GM12878 (cell line): ENCODE data around the gene TMEM30A. TPM values are rescaled to one million over a fixed set of nuclear protein-coding genes. Genes with fewer than 3 reads are reported as not detected.

Source experiments
- ATAC-seq: fragments of 200-7000 bp; cut with Tn5 transposase; 3 replicates; pipeline ENCODE4 v1.9.1; 2020; ENCODE audit warnings: mild to moderate bottlenecking, moderate library complexity
- BruUV-seq: library from RNA; stranded (reverse); fragments of 400-500 nt; replicated peaks from 2 replicates; lab custom pipeline; 2021; lab: Mats Ljungman, UMichigan
- CTCF ChIA-PET: fragments of 300-600 bp; sonication (Branson Sonifier 250); formaldehyde crosslinking; extraction: SDS; loops from one replicate; lab custom pipeline; 2021; ENCODE audit warnings: inconsistent platforms; lab: Yijun Ruan, JAX
- POLR2A ChIA-PET: fragments of 350-600 bp; formaldehyde crosslinking; extraction: SDS; loops from one replicate; lab custom pipeline; 2021; ENCODE audit warnings: inconsistent platforms; lab: Charles Lee
- RAD21 ChIA-PET: fragments of 300-600 bp; sonication (Branson Sonifier 250); formaldehyde crosslinking; loops from one replicate; lab custom pipeline; 2023; ENCODE audit warnings: antibody characterized with exemption; ENCODE audit not compliant: unreplicated experiment; lab: Charles Lee
- SMC1A ChIA-PET: fragments of 300-600 bp; sonication (Branson Sonifier 250); formaldehyde crosslinking; loops from one replicate; lab custom pipeline; 2023; ENCODE audit not compliant: unreplicated experiment, uncharacterized antibody; lab: Charles Lee
- DNase-seq: peaks from one replicate; pipeline ENCODE4 v3.0.0-alpha.2; 2011; ENCODE audit warnings: low read depth, low spot score
- FAIRE-seq: peaks from 3 replicates; lab custom pipeline; 2011; peaks lifted over from hg19 to GRCh38; lab: Jason Lieb, UNC
- H2AFZ ChIP-seq: 2 replicates; pipeline ENCODE4 v1.6.0; 2011; ENCODE audit warnings: low read depth, low read length, control low read depth; ENCODE audit not compliant: control insufficient read depth
- H3K27ac ChIP-seq: 2 replicates; pipeline ENCODE4 v1.5.1; 2011; ENCODE audit warnings: control low read depth; ENCODE audit not compliant: control insufficient read depth, insufficient read depth
- H3K27me3 ChIP-seq, 2 experiments: replicated peaks in 1 of 2; 2 replicates each; pipeline versions ENCODE4 v1.6.0 to v1.6.1; 2011; ENCODE audit warnings: low read length in 1 of 2; ENCODE audit not compliant: control insufficient read depth in 2 of 2, insufficient read depth in 2 of 2
- H3K36me3 ChIP-seq, 2 experiments: 2 replicates each; pipeline ENCODE4 v1.5.1; 2011; ENCODE audit warnings: low read length in 1 of 2; ENCODE audit not compliant: control insufficient read depth in 2 of 2, insufficient read depth in 2 of 2
- H3K4me1 ChIP-seq: 2 replicates; pipeline ENCODE4 v1.6.1; 2011; ENCODE audit warnings: mild to moderate bottlenecking, low read length, moderate library complexity, mixed read lengths; ENCODE audit not compliant: control insufficient read depth, insufficient read depth
- H3K4me2 ChIP-seq: 2 replicates; pipeline ENCODE4 v1.6.0; 2011; ENCODE audit warnings: control low read depth; ENCODE audit not compliant: control insufficient read depth, insufficient read depth
- H3K4me3 ChIP-seq: fragments of 200-600 bp; sonication (generic); 2 replicates; pipeline ENCODE4 v1.5.1; 2016
- H3K79me2 ChIP-seq: 2 replicates; pipeline ENCODE4 v1.6.0; 2011; ENCODE audit warnings: low read length; ENCODE audit not compliant: control insufficient read depth, insufficient read depth
- H3K9ac ChIP-seq: 2 replicates; pipeline ENCODE4 v1.8.0; 2011; ENCODE audit warnings: low read length, control low read depth, mixed read lengths; ENCODE audit not compliant: control insufficient read depth, insufficient read depth
- H3K9me3 ChIP-seq: replicated peaks from 3 replicates; pipeline ENCODE4 v1.5.1; 2011; ENCODE audit warnings: mild to moderate bottlenecking, low read length; ENCODE audit not compliant: control insufficient read depth, insufficient read depth
- H4K20me1 ChIP-seq: 2 replicates; pipeline ENCODE4 v1.6.0; 2011; ENCODE audit not compliant: control insufficient read depth, insufficient read depth
- POU2F2 ChIP-seq: IDR thresholded peaks from 3 replicates; pipeline ENCODE4 v1.6.1; 2011; ENCODE audit warnings: low read depth, mild to moderate bottlenecking, low read length, borderline replicate concordance
- RAD21 ChIP-seq: IDR thresholded peaks from 2 replicates; pipeline ENCODE4 v1.6.1; 2011; ENCODE audit warnings: mild to moderate bottlenecking, low read depth, low read length, moderate library complexity; ENCODE audit not compliant: insufficient read depth
- ZNF217 ChIP-seq: fragments of 450-650 bp; IDR thresholded peaks from 2 replicates; pipeline ENCODE4 v1.6.1; 2017; ENCODE audit warnings: antibody characterized with exemption, mild to moderate bottlenecking
- whole genome bisulfite sequencing: methylation state at CpG from one replicate; pipeline ENCODE4 v1.1.6; 2016; ENCODE audit warnings: low lambda C conversion rate; ENCODE audit not compliant: insufficient replicate concordance, insufficient coverage; ENCODE audit errors: missing lambda C conversion rate; 5-methylcytosine and 5-hydroxymethylcytosine counted together
- in situ Hi-C: fragments of 300-500 bp; cut with MboI; formaldehyde crosslinking; loops from 9 replicates; pipeline ENCODE4 v1.14.3; 2018; ENCODE audit warnings: mixed read lengths
- intact Hi-C: fragments of 100-400 bp; cut with micrococcal nuclease; formaldehyde crosslinking; loops from one replicate; pipeline ENCODE4 v1.14.2; 2022; ENCODE audit not compliant: unreplicated experiment
- polyA plus RNA-seq, 11 experiments: library from polyadenylated mRNA; depleted of rRNA in 4 of 11; unstranded in 6 of 11; stranded (reverse) in 5 of 11; fragments of >200 nt; fragmentation: Nextera tagmentation in 4 of 11; fragmentation: Illumina TruSeq in 1 of 11; extraction: Ambion mirVana in 4 of 11; extraction: Trizol in 1 of 11; gene quantifications; 1 replicate in 1 of 11; 2 replicates in 10 of 11; pipeline versions ENCODE4 v1.2.1 to v1.2.3, GENCODE V29; 2011 to 2016; ENCODE audit warnings: inconsistent platforms in 2 of 11, missing spikeins in 2 of 11, low read depth in 1 of 11
- total RNA-seq, 4 experiments: library from RNA; depleted of rRNA in 3 of 4; stranded (reverse); fragments of >200 nt in 3 of 4; fragmentation: Illumina TruSeq in 1 of 4; extraction: Trizol in 1 of 4; gene quantifications; 2 replicates each; pipeline versions ENCODE4 v1.2.1 to v1.2.3, GENCODE V29; 2013 to 2021
- TF ChIP-seq, protein P1 (sequence below): fragments of 450-650 bp; IDR thresholded peaks from 2 replicates; pipeline ENCODE4 v1.6.1; 2018; ENCODE audit warnings: mild to moderate bottlenecking, low read depth, moderate library complexity; ENCODE audit not compliant: partially characterized antibody

TMEM30A gene
- total and polyA plus RNA-seq, 10 of the 15 experiments (the other 5 are each of a cell fraction or from before 2014, with no cell fraction given) = 11.9 to 61.6 (median 43.2) TPM

DNA sequence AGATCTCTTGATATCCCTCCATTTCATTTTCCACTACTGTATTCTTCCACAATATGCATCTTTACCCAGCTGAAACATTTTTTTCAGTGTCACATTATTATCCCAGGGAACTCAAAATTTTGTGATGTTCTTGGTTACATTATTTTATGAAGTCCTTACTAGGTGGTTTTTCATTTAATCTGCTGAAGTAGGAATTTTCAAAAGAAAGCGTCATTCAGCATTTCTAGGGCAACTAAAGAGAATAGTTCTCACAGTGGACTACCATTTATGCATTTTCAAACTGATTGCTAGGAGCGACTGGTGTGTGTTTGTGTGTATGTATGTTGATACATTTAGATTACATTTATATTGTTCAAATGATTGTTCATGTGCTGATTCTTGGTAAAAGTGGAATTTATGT is 2.4 kb upstream of the TMEM30A start:
- no peaks in the 10 kb centered on the region for H4K20me1 ChIP-seq
- 0 out of 2 replicates have a peak overlapping the region, but pooled peaks have one; percentile 20 for H3K27ac ChIP-seq
- ChIA-PET POLR2A (no interaction called here), RAD21 (interaction anchor here (0.5 to 1.9 kb wide), 2 partner anchors 10 to 129 kb away, joined by 3 to 5 read pairs (median 4); no protein-coding TSS in a partner anchor), CTCF (interaction anchor here (1.2 kb wide), 1 partner anchor 8 kb away, joined by 3 read pairs; no protein-coding TSS in a partner anchor)
- no peaks in the 10 kb centered on the region for H3K4me1 ChIP-seq
- intact Hi-C loops = no loop called here
- ATAC-seq (no peak), DNase-seq (no peak), FAIRE-seq (no peak)
- H3K4me2 ChIP-seq = peak overlapping the region; percentile 52
- H3K79me2 ChIP-seq = peaks cover 62% of the 10 kb centered on the region
- no TSS peak for BruUV-seq
- in situ Hi-C loops = loop anchor here (10.0 kb wide), 1 partner anchor 468 kb away; no protein-coding TSS in a partner anchor
- no peaks in the 10 kb centered on the region for H3K27me3 ChIP-seq
- H2AFZ ChIP-seq = no peak overlapping the region
- no peaks in the 10 kb centered on the region for H3K9me3 ChIP-seq
- 96% methylated on average over 2 of the region's 2 CpGs for WGBS
- peak overlapping the region; percentile 74 for H3K4me3 ChIP-seq
- TF ChIP-seq POU2F2 (no peak), RAD21 (no peak), ZNF217 (no peak)
- TF ChIP-seq, protein P1, sequence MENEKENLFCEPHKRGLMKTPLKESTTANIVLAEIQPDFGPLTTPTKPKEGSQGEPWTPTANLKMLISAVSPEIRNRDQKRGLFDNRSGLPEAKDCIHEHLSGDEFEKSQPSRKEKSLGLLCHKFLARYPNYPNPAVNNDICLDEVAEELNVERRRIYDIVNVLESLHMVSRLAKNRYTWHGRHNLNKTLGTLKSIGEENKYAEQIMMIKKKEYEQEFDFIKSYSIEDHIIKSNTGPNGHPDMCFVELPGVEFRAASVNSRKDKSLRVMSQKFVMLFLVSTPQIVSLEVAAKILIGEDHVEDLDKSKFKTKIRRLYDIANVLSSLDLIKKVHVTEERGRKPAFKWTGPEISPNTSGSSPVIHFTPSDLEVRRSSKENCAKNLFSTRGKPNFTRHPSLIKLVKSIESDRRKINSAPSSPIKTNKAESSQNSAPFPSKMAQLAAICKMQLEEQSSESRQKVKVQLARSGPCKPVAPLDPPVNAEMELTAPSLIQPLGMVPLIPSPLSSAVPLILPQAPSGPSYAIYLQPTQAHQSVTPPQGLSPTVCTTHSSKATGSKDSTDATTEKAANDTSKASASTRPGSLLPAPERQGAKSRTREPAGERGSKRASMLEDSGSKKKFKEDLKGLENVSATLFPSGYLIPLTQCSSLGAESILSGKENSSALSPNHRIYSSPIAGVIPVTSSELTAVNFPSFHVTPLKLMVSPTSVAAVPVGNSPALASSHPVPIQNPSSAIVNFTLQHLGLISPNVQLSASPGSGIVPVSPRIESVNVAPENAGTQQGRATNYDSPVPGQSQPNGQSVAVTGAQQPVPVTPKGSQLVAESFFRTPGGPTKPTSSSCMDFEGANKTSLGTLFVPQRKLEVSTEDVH = no peak
- TF ChIP-seq, all 136 proteins: peak for 0
- SMC1A ChIA-PET = interaction anchor here (1.2 to 12.7 kb wide), 2 partner anchors 8 to 17 kb away, joined by 5 to 196 read pairs; no protein-coding TSS in a partner anchor
- Histone ChIP-seq H3K36me3 (0 out of 4 replicates have a peak, but pooled peaks cover 0 to 3% of the 10 kb centered on the region in 2 experiments), H3K9ac (no peak overlapping the region)
